Endothelial cell (in vitro differentiated cells): Measurements from ENCODE around the gene MBD3. TPM values are rescaled to one million over a fixed set of nuclear protein-coding genes. Genes with fewer than 3 reads are reported as not detected.
A peak's percentile ranks its signal among the peaks of the same experiment; 100 is the strongest.

Experiments
- DNase-seq: peaks from one replicate; pipeline ENCODE4 v3.0.0; 2021; ENCODE audit warnings: low spot score
- H3K27ac Mint-ChIP-seq: one replicate; pipeline ENCODE4 v1.8.0; 2021; ENCODE audit warnings: mixed read lengths, inconsistent platforms; ENCODE audit not compliant: unreplicated experiment
- H3K27me3 Mint-ChIP-seq: one replicate; pipeline ENCODE4 v1.8.0; 2021; ENCODE audit warnings: mild to moderate bottlenecking, moderate library complexity, mixed read lengths, inconsistent platforms; ENCODE audit not compliant: unreplicated experiment
- H3K36me3 Mint-ChIP-seq: one replicate; pipeline ENCODE4 v1.8.0; 2021; ENCODE audit warnings: mild to moderate bottlenecking, low read depth, mixed read lengths, inconsistent platforms; ENCODE audit not compliant: unreplicated experiment
- H3K4me1 Mint-ChIP-seq: one replicate; pipeline ENCODE4 v1.8.0; 2021; ENCODE audit warnings: mild to moderate bottlenecking, mixed read lengths, inconsistent platforms; ENCODE audit not compliant: unreplicated experiment
- H3K4me3 Mint-ChIP-seq: one replicate; pipeline ENCODE4 v1.8.0; 2021; ENCODE audit warnings: mild to moderate bottlenecking, mixed read lengths, inconsistent platforms; ENCODE audit not compliant: unreplicated experiment
- H3K9me3 Mint-ChIP-seq: one replicate; pipeline ENCODE4 v1.8.0; 2021; ENCODE audit warnings: mixed read lengths, inconsistent platforms; ENCODE audit not compliant: unreplicated experiment
- total RNA-seq: library from RNA; stranded (reverse); fragmentation: NEBNext Ultra II Directional; extraction: Animal tissue kit (Norgen Biotek cat#: 25700); gene quantifications from one replicate; pipeline ENCODE4 v1.2.1, GENCODE V29; 2021; ENCODE audit not compliant: unreplicated experiment
- TF ChIP-seq, protein P1 (sequence below): fragments of 200-600 bp; sonication (generic); IDR thresholded peaks from one replicate; pipeline ENCODE4 v1.5.0; 2021; ENCODE audit warnings: antibody characterized with exemption; ENCODE audit not compliant: unreplicated experiment

The MBD3 gene
- total RNA-seq, 1 donor from 2014 or later: 81.4 TPM

GRCh38 chr19:1571358-1571757 is 21.3 kb downstream of the MBD3 start:
- H3K4me1 Mint-ChIP-seq: peaks cover 6% of the 10 kb centered on the region
- DNase-seq: no peak
- H3K4me3 Mint-ChIP-seq: no peak overlapping the region
- TF ChIP-seq, protein P1, sequence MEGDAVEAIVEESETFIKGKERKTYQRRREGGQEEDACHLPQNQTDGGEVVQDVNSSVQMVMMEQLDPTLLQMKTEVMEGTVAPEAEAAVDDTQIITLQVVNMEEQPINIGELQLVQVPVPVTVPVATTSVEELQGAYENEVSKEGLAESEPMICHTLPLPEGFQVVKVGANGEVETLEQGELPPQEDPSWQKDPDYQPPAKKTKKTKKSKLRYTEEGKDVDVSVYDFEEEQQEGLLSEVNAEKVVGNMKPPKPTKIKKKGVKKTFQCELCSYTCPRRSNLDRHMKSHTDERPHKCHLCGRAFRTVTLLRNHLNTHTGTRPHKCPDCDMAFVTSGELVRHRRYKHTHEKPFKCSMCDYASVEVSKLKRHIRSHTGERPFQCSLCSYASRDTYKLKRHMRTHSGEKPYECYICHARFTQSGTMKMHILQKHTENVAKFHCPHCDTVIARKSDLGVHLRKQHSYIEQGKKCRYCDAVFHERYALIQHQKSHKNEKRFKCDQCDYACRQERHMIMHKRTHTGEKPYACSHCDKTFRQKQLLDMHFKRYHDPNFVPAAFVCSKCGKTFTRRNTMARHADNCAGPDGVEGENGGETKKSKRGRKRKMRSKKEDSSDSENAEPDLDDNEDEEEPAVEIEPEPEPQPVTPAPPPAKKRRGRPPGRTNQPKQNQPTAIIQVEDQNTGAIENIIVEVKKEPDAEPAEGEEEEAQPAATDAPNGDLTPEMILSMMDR: no peak
- H3K27me3 Mint-ChIP-seq: peaks cover 35% of the 10 kb centered on the region
- peaks cover 8% of the 10 kb centered on the region for H3K36me3 Mint-ChIP-seq
- no peak overlapping the region for H3K27ac Mint-ChIP-seq
- H3K9me3 Mint-ChIP-seq: no peaks in the 10 kb centered on the region

DNA sequence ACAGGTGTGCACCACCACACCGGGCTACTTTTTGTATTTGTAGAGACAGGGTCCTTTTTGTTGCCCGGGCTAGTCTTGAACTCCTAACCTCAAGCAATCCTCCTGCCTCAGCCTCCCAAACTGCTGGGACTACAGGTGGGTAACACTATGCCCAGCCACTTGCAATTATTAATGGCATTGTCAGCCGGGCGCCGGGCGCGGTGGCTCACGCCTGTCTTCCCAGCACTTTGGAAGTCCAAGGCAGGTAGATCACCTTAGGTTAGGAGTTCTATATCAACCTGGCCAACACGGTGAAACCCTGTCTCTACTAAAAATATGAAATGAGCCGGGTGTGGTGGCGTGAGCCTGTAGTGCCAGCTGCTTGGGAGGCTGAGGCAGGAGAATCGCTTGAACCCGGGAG is 21.8 kb downstream of the MBD3 start:
- TF ChIP-seq, protein P1: no peak
- Mint-ChIP-seq H3K36me3 (peaks cover 6% of the 10 kb centered on the region), H3K27ac (no peak overlapping the region), H3K4me1 (peaks cover 6% of the 10 kb centered on the region), H3K4me3 (no peak overlapping the region), H3K9me3 (no peaks in the 10 kb centered on the region), H3K27me3 (peaks cover 36% of the 10 kb centered on the region)
- no peak for DNase-seq

DNA sequence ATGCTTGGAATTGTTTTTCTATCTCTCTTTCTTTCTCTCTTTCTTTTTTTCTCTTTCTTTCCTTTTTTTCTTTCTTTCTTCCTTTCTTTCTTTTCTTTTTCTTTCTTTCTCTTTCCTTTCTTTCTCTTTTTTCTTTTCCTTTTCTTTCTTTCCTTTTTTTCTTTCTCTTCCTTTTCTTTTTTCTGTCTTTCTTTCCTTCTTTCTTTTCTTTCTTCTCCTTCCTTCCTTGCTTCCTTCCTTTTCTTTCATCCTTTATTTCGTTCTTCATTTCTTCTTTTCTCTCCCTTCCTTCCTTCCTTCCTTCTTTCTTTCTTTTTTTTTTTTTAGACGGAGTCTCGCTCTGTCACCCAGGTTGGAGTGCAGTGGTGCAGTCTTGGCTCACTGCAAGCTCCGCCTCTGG is 22.7 kb downstream of the MBD3 start:
- TF ChIP-seq, protein P1: no peak
- H3K36me3 Mint-ChIP-seq: peaks cover 4% of the 10 kb centered on the region
- peaks cover 9% of the 10 kb centered on the region for H3K4me1 Mint-ChIP-seq
- peak overlapping the region; percentile 81 for H3K4me3 Mint-ChIP-seq
- no peak for DNase-seq
- peak overlapping the region; percentile 80 for H3K27ac Mint-ChIP-seq
- H3K27me3 Mint-ChIP-seq: peaks cover 37% of the 10 kb centered on the region
- no peaks in the 10 kb centered on the region for H3K9me3 Mint-ChIP-seq

DNA sequence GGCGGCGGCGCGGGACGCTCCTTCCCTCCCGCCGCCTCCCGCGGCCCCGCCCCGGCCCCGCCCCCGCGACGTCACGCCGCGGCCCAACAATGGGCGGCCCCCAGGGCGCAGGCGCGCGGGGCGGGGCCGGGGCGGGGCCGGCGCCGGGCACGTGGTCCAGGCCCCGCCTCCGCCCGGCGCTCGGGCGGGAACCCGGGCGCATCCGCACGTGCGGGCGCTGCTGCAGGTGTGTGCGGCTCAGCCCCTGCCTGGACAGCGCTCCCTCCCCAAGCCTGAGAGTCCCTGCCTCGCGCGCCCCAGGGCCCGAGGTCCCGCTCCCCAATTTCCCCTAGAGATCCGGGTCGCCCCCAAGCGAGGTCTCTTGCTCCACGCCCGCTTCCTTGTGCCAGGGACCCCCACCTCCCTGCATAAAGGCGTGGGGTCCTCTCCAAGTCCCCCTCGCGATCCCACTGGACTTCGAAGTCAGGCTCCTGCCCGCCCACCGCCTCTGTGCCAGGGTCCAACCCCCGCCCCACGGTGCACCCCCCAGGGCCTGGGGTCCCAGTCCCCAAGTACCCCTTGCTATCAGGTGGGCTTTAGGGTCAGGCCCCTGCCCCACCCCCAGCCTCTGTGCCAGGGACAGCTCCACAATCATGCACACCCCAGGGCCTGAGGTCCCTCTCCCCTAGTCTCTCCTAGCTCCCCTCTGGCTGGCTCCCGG is 24.2 kb downstream of the MBD3 start, which contains the start of gene MEX3D:
Gene MEX3D, minus strand, starts transcription at position 6 of the 700 bp plus-strand sequence. CDS start 267 bp downstream, outside the sequence.
- peak within 1 kb of the TSS; percentile 72 for H3K27ac Mint-ChIP-seq
- DNase-seq: peak; percentile 87
- no peaks in the 10 kb centered on the region for H3K9me3 Mint-ChIP-seq
- peaks cover 4% of the 10 kb centered on the region for H3K36me3 Mint-ChIP-seq
- TF ChIP-seq, protein P1: no peak
- H3K4me3 Mint-ChIP-seq: peak within 1 kb of the TSS; percentile 86
- H3K27me3 Mint-ChIP-seq: peaks cover 35% of the 10 kb centered on the region
- H3K4me1 Mint-ChIP-seq: peaks cover 13% of the 10 kb centered on the region

DNA sequence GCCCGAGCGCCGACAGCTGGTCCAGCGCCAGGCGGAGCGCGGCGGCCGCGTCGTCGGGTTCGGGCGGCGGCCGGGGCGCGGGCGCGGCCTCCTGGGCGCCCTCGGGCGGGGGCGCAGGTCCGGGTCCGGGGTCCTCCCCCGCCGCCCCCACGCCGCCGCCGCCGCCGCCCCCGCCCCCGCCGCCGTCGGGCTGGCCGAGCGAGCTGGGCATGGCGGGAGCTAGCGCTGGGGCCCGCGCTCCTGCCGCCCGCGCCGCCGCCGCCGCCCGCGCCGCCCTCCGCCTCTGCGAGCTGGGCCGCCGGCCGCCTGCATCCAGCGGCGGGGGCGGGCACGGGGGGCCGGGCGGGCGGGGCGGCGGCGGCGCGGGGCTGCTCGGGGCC is 24.8 kb downstream of the MBD3 start:
- TF ChIP-seq, protein P1: no peak
- peaks cover 4% of the 10 kb centered on the region for H3K36me3 Mint-ChIP-seq
- H3K27me3 Mint-ChIP-seq: peaks cover 35% of the 10 kb centered on the region
- H3K9me3 Mint-ChIP-seq: no peaks in the 10 kb centered on the region
- DNase-seq: no peak
- no peak overlapping the region for H3K27ac Mint-ChIP-seq
- H3K4me1 Mint-ChIP-seq: peaks cover 10% of the 10 kb centered on the region
- H3K4me3 Mint-ChIP-seq: no peak overlapping the region
